Chondrocyte (in vitro differentiated cells): ENCODE data around the gene ZNF580. TPM values are rescaled to one million over a fixed set of nuclear protein-coding genes. Genes with fewer than 3 reads are reported as not detected.

Experiments
- DNase-seq: peaks from one replicate; pipeline ENCODE4 v3.0.0; 2021; ENCODE audit warnings: mixed read lengths, low spot score
- H3K27ac Mint-ChIP-seq: one replicate; pipeline ENCODE4 v1.8.0; 2021; ENCODE audit warnings: mild to moderate bottlenecking, moderate library complexity, mixed read lengths; ENCODE audit not compliant: unreplicated experiment
- H3K27me3 Mint-ChIP-seq: 2 replicates; pipeline ENCODE4 v1.8.0; 2021; ENCODE audit warnings: low read depth, mixed read lengths
- H3K36me3 Mint-ChIP-seq: 2 replicates; pipeline ENCODE4 v1.8.0; 2021; ENCODE audit warnings: low read depth, mixed read lengths
- H3K4me1 Mint-ChIP-seq: 2 replicates; pipeline ENCODE4 v1.8.0; 2021; ENCODE audit warnings: low read depth, mild to moderate bottlenecking, mixed read lengths
- H3K4me3 Mint-ChIP-seq: one replicate; pipeline ENCODE4 v1.8.0; 2021; ENCODE audit warnings: mild to moderate bottlenecking, moderate library complexity, mixed read lengths; ENCODE audit not compliant: unreplicated experiment
- H3K9me3 Mint-ChIP-seq: 2 replicates; pipeline ENCODE4 v1.8.0; 2021; ENCODE audit warnings: low read depth, mixed read lengths
- CTCF ChIP-seq: fragments of 200-600 bp; sonication (generic); IDR thresholded peaks from 2 replicates; pipeline ENCODE4 v1.5.0; 2021; ENCODE audit warnings: antibody characterized with exemption, mild to moderate bottlenecking, moderate library complexity
- total RNA-seq: library from RNA; stranded (reverse); gene quantifications from 3 replicates; pipeline ENCODE4 v1.2.1, GENCODE V29; 2021

Gene ZNF580
- total RNA-seq, 1 donor from 2014 or later = 45.0 TPM

GRCh38 chr19:55689411-55690108, 48.8 kb downstream of the ZNF580 start:
- Mint-ChIP-seq H3K36me3 (peaks cover 15% of the 10 kb centered on the region), H3K27ac (no peak overlapping the region), H3K4me1 (peaks cover 6% of the 10 kb centered on the region), H3K27me3 (no peaks in the 10 kb centered on the region), H3K4me3 (no peak overlapping the region), H3K9me3 (no peaks in the 10 kb centered on the region)
- DNase-seq = peak; percentile 91
- TF ChIP-seq CTCF = no peak

- Mint-ChIP-seq H3K4me3 (no peak overlapping the region), H3K27ac (no peak overlapping the region), H3K9me3 (no peaks in the 10 kb centered on the region), H3K27me3 (no peaks in the 10 kb centered on the region), H3K4me1 (peaks cover 6% of the 10 kb centered on the region), H3K36me3 (peaks cover 15% of the 10 kb centered on the region)
- TF ChIP-seq CTCF = no peak
- DNase-seq = peak; percentile 77
Observed at GRCh38 chr19:55690109-55690768, 49.4 kb downstream of the ZNF580 start.

- peak; percentile 91 for DNase-seq
- Mint-ChIP-seq H3K36me3 (peaks cover 18% of the 10 kb centered on the region), H3K4me1 (peaks cover 6% of the 10 kb centered on the region), H3K4me3 (no peak overlapping the region), H3K9me3 (no peaks in the 10 kb centered on the region), H3K27me3 (no peaks in the 10 kb centered on the region), H3K27ac (no peak overlapping the region)
- no peak for TF ChIP-seq CTCF
Observed at GRCh38 chr19:55690769-55691545, 50.2 kb downstream of the ZNF580 start.

GRCh38 chr19:55691561-55692481, 51.0 kb downstream of the ZNF580 start:
- Mint-ChIP-seq H3K9me3 (no peaks in the 10 kb centered on the region), H3K4me3 (no peak overlapping the region), H3K36me3 (peaks cover 17% of the 10 kb centered on the region), H3K27ac (no peak overlapping the region), H3K4me1 (no peaks in the 10 kb centered on the region), H3K27me3 (no peaks in the 10 kb centered on the region)
- peak; percentile 85 for DNase-seq
- TF ChIP-seq CTCF = no peak
